ENCODE measurements around the gene HCRTR2.
"Not testable (repeated sequence)": the region's sequence is repeated elsewhere in the genome, so short reads cannot be mapped to it uniquely, and the experiment has no call there.

HCRTR2 gene

GRCh38 chr6:55212156-55212555 lies 37.8 kb downstream of the HCRTR2 start:
- DNase-seq (ENCODE audit: low spot score) = no peak

GRCh38 chr6:55220961-55221360 lies 46.6 kb downstream of the HCRTR2 start:
- no peak for DNase-seq (ENCODE audit: low spot score)

- no peak for DNase-seq (ENCODE audit: low spot score)
Measured at GRCh38 chr6:55227862-55228261, 53.5 kb downstream of the HCRTR2 start.

- no peak for DNase-seq (ENCODE audit: low spot score)
Measured at GRCh38 chr6:55239099-55239498, 64.8 kb downstream of the HCRTR2 start.

- not testable (repeated sequence) for DNase-seq (ENCODE audit: low spot score)
Measured at GRCh38 chr6:55240975-55241605, 66.8 kb downstream of the HCRTR2 start.

GRCh38 chr6:55250400-55250799 lies 76.1 kb downstream of the HCRTR2 start:
- DNase-seq (ENCODE audit: low spot score) = no peak

- no peak for DNase-seq (ENCODE audit: low spot score)
Measured at GRCh38 chr6:55255113-55255512, 80.8 kb downstream of the HCRTR2 start.

- DNase-seq (ENCODE audit: low spot score) = no peak
Measured at GRCh38 chr6:55260181-55260580, 85.9 kb downstream of the HCRTR2 start.

GRCh38 chr6:55265409-55266114 lies 91.2 kb downstream of the HCRTR2 start:
- no peak for DNase-seq (ENCODE audit: low spot score)

GRCh38 chr6:55266896-55267295 lies 92.6 kb downstream of the HCRTR2 start:
- no peak for DNase-seq (ENCODE audit: low spot score)

GRCh38 chr6:55276745-55277530 lies 102.6 kb downstream of the HCRTR2 start:
- DNase-seq (ENCODE audit: low spot score) = peak; percentile 56

- no peak for DNase-seq (ENCODE audit: low spot score)
Measured at GRCh38 chr6:55277646-55278045, 103.3 kb downstream of the HCRTR2 start.

- no peak for DNase-seq (ENCODE audit: low spot score)
Measured at GRCh38 chr6:55281215-55281614, 106.9 kb downstream of the HCRTR2 start.

GRCh38 chr6:55282115-55282514 lies 107.8 kb downstream of the HCRTR2 start:
- no peak for DNase-seq (ENCODE audit: low spot score)

GRCh38 chr6:55286824-55287223 lies 112.5 kb downstream of the HCRTR2 start:
- DNase-seq (ENCODE audit: low spot score) = no peak

- DNase-seq (ENCODE audit: low spot score) = no peak
Measured at GRCh38 chr6:55290736-55291135, 116.4 kb downstream of the HCRTR2 start.

- no peak for DNase-seq (ENCODE audit: low spot score)
Measured at GRCh38 chr6:55293116-55293515, 118.8 kb downstream of the HCRTR2 start.

- DNase-seq (ENCODE audit: low spot score) = not testable (repeated sequence)
Measured at GRCh38 chr6:55297214-55297613, 122.9 kb downstream of the HCRTR2 start.

GRCh38 chr6:55299286-55299985 lies 125.1 kb downstream of the HCRTR2 start:
- DNase-seq (ENCODE audit: low spot score) = no peak

- DNase-seq (ENCODE audit: low spot score) = no peak
Measured at GRCh38 chr6:55304747-55305146, 130.4 kb downstream of the HCRTR2 start.

- no peak for DNase-seq (ENCODE audit: low spot score)
Measured at GRCh38 chr6:55319961-55320695, 145.8 kb downstream of the HCRTR2 start.

GRCh38 chr6:55320696-55321086 lies 146.4 kb downstream of the HCRTR2 start:
- DNase-seq (ENCODE audit: low spot score) = no peak

All from pons (tissue), 1 donor.